HepG2 (cell line): ENCODE results near the gene TKTL1. TPM values are rescaled to one million over a fixed set of nuclear protein-coding genes. Genes with fewer than 3 reads are reported as not detected.
A peak's percentile ranks its signal among the peaks of the same experiment; 100 is the strongest.

Source experiments
- ATAC-seq: fragments of 200-7000 bp; cut with Tn5 transposase; 3 replicates; pipeline ENCODE4 v1.9.1; 2020; ENCODE audit warnings: mild to moderate bottlenecking, moderate library complexity
- BruUV-seq: library from RNA; stranded (reverse); fragments of 400-500 nt; replicated peaks from 2 replicates; lab custom pipeline; 2021; lab: Mats Ljungman, UMichigan
- CTCF ChIA-PET: fragments of 300-600 bp; formaldehyde crosslinking; extraction: SDS; loops from one replicate; lab custom pipeline; 2021; ENCODE audit warnings: low total read pairs, inconsistent platforms, low intra/inter-chr PET ratio; lab: Yijun Ruan, JAX
- POLR2A ChIA-PET: fragments of 350-600 bp; sonication (Branson Sonifier 250); formaldehyde crosslinking; loops from one replicate; lab custom pipeline; 2020; ENCODE audit warnings: antibody characterized with exemption, inconsistent platforms; lab: Yijun Ruan, JAX
- DNase-seq: peaks from one replicate; pipeline ENCODE4 v3.0.0-alpha.2; 2015; ENCODE audit warnings: low spot score
- FAIRE-seq: peaks from 3 replicates; lab custom pipeline; 2011; peaks lifted over from hg19 to GRCh38; lab: Jason Lieb, UNC
- H2AFZ ChIP-seq: one replicate; pipeline ENCODE4 v1.6.1; 2011; ENCODE audit warnings: low read length, inconsistent platforms
- H3K27ac ChIP-seq: fragments of 300-600 bp; 3 replicates; pipeline ENCODE4 v1.8.0; 2011; ENCODE audit warnings: mixed run types, mild to moderate bottlenecking, mixed read lengths, low read length, inconsistent platforms; ENCODE audit not compliant: insufficient read depth; ENCODE audit errors: extremely low read length
- H3K27me3 ChIP-seq, 2 experiments: fragments of 200-600 bp in 1 of 2; 2 replicates in 1 of 2; 3 replicates in 1 of 2; pipeline versions ENCODE4 v1.6.0 to v1.8.0; 2011; ENCODE audit warnings: low read length in 2 of 2, mild to moderate bottlenecking in 2 of 2, moderate library complexity in 2 of 2, inconsistent platforms in 1 of 2; ENCODE audit not compliant: insufficient read depth in 2 of 2, control insufficient read depth in 1 of 2
- H3K36me3 ChIP-seq, 2 experiments: fragments of 200-600 bp in 1 of 2; replicated peaks in 1 of 2; 2 replicates in 1 of 2; 3 replicates in 1 of 2; pipeline versions ENCODE4 v1.5.1 to v1.8.0; 2011; ENCODE audit warnings: low read length in 2 of 2, inconsistent platforms in 1 of 2; ENCODE audit not compliant: insufficient read depth in 2 of 2, control insufficient read depth in 1 of 2
- H3K4me1 ChIP-seq: 2 replicates; pipeline ENCODE4 v1.5.1; 2012; ENCODE audit warnings: low read length, inconsistent platforms; ENCODE audit not compliant: insufficient read depth
- H3K4me2 ChIP-seq: 2 replicates; pipeline ENCODE4 v1.6.0; 2011; ENCODE audit warnings: low read depth, low read length, inconsistent platforms
- H3K4me3 ChIP-seq, 3 experiments: fragments of 200-600 bp in 1 of 3; sonication (generic), shearing (Covaris generic) in 1 of 3; replicated peaks in 1 of 3; 2 replicates each; pipeline ENCODE4 v1.5.1; 2011 to 2016; ENCODE audit warnings: low read length in 3 of 3, inconsistent platforms in 2 of 3, low read depth in 2 of 3, mild to moderate bottlenecking in 2 of 3, control low read depth in 1 of 3, mixed read lengths in 1 of 3; ENCODE audit not compliant: insufficient read depth in 1 of 3
- H3K79me2 ChIP-seq: one replicate; pipeline ENCODE4 v1.6.1; 2011; ENCODE audit warnings: low read length, inconsistent platforms; ENCODE audit not compliant: insufficient read depth
- H3K9ac ChIP-seq: 2 replicates; pipeline ENCODE4 v1.6.0; 2011; ENCODE audit warnings: mild to moderate bottlenecking, low read depth, low read length, inconsistent platforms; ENCODE audit not compliant: insufficient read depth
- H3K9me3 ChIP-seq: 2 replicates; pipeline ENCODE4 v1.5.1; 2012; ENCODE audit warnings: mild to moderate bottlenecking, low read length
- H4K20me1 ChIP-seq: 2 replicates; pipeline ENCODE4 v1.6.0; 2011; ENCODE audit warnings: inconsistent platforms, mild to moderate bottlenecking, low read length, moderate library complexity; ENCODE audit not compliant: insufficient read depth
- AGO2 ChIP-seq: fragments of 200-400 bp; formaldehyde crosslinking; optimal IDR thresholded peaks from 2 replicates; pipeline ENCODE3; 2017; ENCODE audit warnings: mild to moderate bottlenecking, low read depth, low read length, moderate library complexity
- ATF5 ChIP-seq: sonication (generic); formaldehyde crosslinking; IDR thresholded peaks from 2 replicates; pipeline ENCODE4 v1.4.0; 2020; ENCODE audit warnings: mild to moderate bottlenecking, low read depth, missing genetic modification reagents
- PAWR ChIP-seq: sonication (generic); formaldehyde crosslinking; IDR thresholded peaks from 2 replicates; pipeline ENCODE4 v1.4.0; 2020; ENCODE audit warnings: missing genetic modification reagents, mild to moderate bottlenecking, borderline replicate concordance
- RBFOX2 ChIP-seq: fragments of 200-400 bp; formaldehyde crosslinking; IDR thresholded peaks from 2 replicates; pipeline ENCODE4 v1.6.1; 2017; ENCODE audit warnings: low read depth, mild to moderate bottlenecking, low read length
- ZNF17 ChIP-seq: sonication (generic); formaldehyde crosslinking; IDR thresholded peaks from 2 replicates; pipeline ENCODE4 v1.5.0; 2020; ENCODE audit warnings: mild to moderate bottlenecking, missing genetic modification reagents
- ZNF280D ChIP-seq: sonication (generic); formaldehyde crosslinking; IDR thresholded peaks from 2 replicates; pipeline ENCODE4 v1.5.1; 2020; ENCODE audit warnings: mild to moderate bottlenecking, missing genetic modification reagents
- ZNF614 ChIP-seq: IDR thresholded peaks from 2 replicates; pipeline ENCODE4 v1.6.1; 2018; ENCODE audit warnings: missing biosample characterization, missing genetic modification reagents, inconsistent platforms, borderline replicate concordance
- WGBS: methylation state at CpG from one replicate; pipeline ENCODE4 v1.1.6; 2017; ENCODE audit warnings: low lambda C conversion rate; 5-methylcytosine and 5-hydroxymethylcytosine counted together
- in situ Hi-C: cut with HindIII; loops from 2 replicates; pipeline ENCODE4 v1.10.0; 2017; ENCODE audit warnings: low pct_unique_long_range_greater_than_20kb; ENCODE audit not compliant: extremely low pct_ligation_motif_present
- intact Hi-C: fragments of 100-400 bp; cut with micrococcal nuclease; formaldehyde crosslinking; loops from one replicate; pipeline ENCODE4 v1.10.0; 2022; ENCODE audit not compliant: unreplicated experiment
- polyA plus RNA-seq, 8 experiments: library from polyadenylated mRNA; depleted of rRNA in 3 of 8; stranded (reverse) in 7 of 8; unstranded in 1 of 8; fragments of >200 nt; fragmentation: Illumina TruSeq in 4 of 8; extraction: Trizol in 4 of 8; gene quantifications; 2 replicates each; pipeline versions ENCODE4 v1.2.1 to v1.2.3, GENCODE V29; 2011 to 2016; ENCODE audit warnings: low read depth in 4 of 8, missing spikeins in 1 of 8, mixed read lengths in 1 of 8; ENCODE audit not compliant: insufficient read depth in 1 of 8
- total RNA-seq, 5 experiments: library from RNA; depleted of rRNA; stranded (reverse); fragments of >200 nt; fragmentation: Illumina TruSeq; extraction: Trizol; gene quantifications; 2 replicates each; pipeline ENCODE4 v1.2.3, GENCODE V29; 2016; ENCODE audit warnings: low read depth in 1 of 5

TKTL1 gene
- total and polyA plus RNA-seq, 2 of the 13 experiments (the other 11 are each of a cell fraction or from before 2014, with no cell fraction given), result not detected

GRCh38 chrX:154356596-154356995 lies 61.0 kb downstream of the TKTL1 start (continued):
- TF ChIP-seq ZNF280D (CRISPR knock-in tag) (no peak), ZNF614 (CRISPR knock-in tag) (no peak), ATF5 (CRISPR knock-in tag) (no peak), ZNF17 (CRISPR knock-in tag) (no peak)
- TF ChIP-seq, all 625 proteins: peak for 0

- in situ Hi-C loops (no loop called here), intact Hi-C loops (no loop called here)
- no peaks in the 10 kb centered on the region for H3K27me3 ChIP-seq
- FAIRE-seq (no peak), DNase-seq (no peak), ATAC-seq (no peak)
- peaks cover 3% of the 10 kb centered on the region; the same call in 1 of the 2 replicates for H4K20me1 ChIP-seq
- no peak overlapping the region for H3K4me2 ChIP-seq
- no peak overlapping the region for H3K27ac ChIP-seq
- H3K79me2 ChIP-seq, result no peaks in the 10 kb centered on the region
- H3K4me1 ChIP-seq, result peaks cover 18% of the 10 kb centered on the region
- H3K4me3 ChIP-seq, result no peak overlapping the region
- WGBS, result 100% methylated on average over 2 of the region's 27 CpGs
- H3K9me3 ChIP-seq, result no peaks in the 10 kb centered on the region
- no TSS peak for BruUV-seq
- no peak overlapping the region for H2AFZ ChIP-seq
- CTCF ChIA-PET, result no interaction called here
- H3K36me3 ChIP-seq, result peaks cover 23 to 49% of the 10 kb centered on the region in 2 experiments; a peak in 4 of 5 replicates
- POLR2A ChIA-PET, result no interaction called here
- no peak overlapping the region for H3K9ac ChIP-seq
- no peak for TF ChIP-seq PAWR (CRISPR knock-in tag)
- TF ChIP-seq RBFOX2, result peak; percentile 52; the same call in 1 of the 2 replicates
- peak; percentile 26 for TF ChIP-seq AGO2
Measured at GRCh38 chrX:154357205-154357604, 61.6 kb downstream of the TKTL1 start.
